D341Med (cell line): ENCODE measurements around the gene OGFOD3.
"Not testable (repeated sequence)": the region's sequence is repeated elsewhere in the genome, so short reads cannot be mapped to it uniquely, and the experiment has no call there.

Source experiments
- DNase-seq: peaks from one replicate; pipeline ENCODE4 v3.0.0; 2012; ENCODE audit warnings: low spot score

OGFOD3 gene

DNA sequence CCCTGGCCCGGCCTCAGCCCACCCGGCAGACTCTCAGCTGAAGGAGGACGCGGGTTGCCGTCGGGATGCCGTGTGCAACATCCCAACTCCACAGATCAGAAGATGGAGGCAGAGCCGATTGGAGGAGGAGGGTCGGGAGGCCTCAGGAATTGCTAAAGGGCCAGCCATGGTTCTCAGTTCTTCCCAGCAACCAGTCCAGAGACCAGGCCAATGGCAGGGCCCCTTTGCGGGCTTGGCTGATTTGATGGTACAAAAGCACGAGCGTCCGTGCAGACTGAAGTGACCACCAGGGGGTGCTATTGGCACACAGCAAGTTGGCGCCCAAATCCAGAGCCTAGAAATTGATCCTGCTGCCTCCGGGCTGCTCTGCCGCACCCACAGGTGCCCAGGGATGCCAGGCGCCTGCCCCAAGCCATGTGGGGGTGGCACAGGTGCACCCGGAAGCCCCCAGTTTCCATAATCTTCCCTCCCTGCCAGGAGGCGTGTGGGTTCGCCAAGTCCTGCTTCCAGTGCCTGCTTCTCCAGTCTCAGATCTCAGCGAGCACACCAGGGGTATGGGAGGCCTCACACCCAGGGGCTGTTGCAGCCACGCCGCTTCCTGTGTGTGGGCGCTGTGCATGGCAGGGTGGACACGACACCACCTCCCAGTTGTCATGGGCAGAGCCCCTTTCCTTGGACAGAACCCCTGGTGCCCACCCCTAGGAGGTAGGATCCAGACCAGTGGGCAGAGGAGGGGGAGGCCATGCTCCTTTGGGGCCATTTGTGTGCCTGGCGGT lies 66.5 kb downstream of the OGFOD3 start:
- peak; percentile 95 for DNase-seq

DNA sequence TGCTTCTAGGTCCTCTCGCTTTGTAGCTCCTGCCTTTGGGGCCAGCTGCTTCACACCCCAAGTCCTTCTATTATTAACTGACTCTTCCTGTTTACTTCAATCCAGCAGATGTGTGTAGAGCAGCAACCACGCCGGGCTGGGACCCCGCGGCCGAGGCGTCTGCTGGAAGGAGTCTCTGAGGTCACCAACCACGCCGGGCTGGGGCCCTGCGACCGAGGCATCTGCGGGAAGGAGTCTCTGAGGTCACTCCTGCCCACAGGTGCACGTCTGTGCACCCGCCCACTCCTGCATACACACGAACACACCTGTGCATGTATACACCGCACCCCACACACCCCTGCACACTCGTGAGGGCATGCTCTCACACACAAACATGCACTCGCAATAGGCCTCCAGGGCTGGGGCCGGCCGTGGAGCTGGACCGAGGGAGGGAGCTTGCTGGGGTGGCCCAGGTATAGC lies 67.1 kb downstream of the OGFOD3 start:
- DNase-seq: no peak

DNA sequence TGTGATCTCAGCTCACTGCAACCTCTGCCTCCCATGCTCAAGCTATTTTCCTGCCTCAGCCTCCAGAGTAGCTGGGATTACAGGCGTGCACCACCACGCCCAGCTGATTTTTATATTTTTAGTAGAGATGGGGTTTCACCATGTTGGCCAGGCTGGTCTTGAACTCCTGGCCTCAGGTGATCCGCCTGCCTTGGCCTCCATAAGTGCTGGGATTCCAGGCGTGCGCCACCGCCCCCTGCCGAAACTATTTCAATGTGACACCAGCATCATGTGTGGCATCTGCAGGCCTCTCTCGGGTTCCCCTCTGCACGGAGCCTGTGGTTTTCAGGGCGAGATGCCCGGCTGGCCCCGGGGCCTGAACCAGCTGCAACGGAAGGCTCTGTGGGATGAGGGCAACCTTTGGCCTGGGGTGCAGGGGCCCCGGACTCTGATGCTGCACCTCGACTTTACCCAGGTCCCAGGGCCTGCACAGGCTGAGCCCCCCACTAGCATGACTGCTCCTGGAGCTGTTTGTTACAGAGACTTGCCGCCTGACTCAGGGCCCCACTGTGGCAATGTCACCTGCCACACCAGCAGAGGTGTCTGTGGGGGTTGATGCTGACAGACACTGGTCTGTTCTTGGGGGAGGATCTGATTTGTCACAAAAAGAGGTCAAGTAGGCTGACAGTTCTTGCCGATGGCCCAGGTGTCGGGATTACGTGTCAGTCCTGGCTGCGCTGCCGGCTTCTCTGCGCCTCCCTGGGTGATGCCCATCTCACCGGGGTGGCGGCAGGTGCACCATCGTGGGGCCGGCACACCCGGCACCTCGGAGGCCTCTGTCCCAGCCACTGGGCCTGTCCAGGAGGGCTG lies 68.0 kb downstream of the OGFOD3 start:
- no peak for DNase-seq

DNA sequence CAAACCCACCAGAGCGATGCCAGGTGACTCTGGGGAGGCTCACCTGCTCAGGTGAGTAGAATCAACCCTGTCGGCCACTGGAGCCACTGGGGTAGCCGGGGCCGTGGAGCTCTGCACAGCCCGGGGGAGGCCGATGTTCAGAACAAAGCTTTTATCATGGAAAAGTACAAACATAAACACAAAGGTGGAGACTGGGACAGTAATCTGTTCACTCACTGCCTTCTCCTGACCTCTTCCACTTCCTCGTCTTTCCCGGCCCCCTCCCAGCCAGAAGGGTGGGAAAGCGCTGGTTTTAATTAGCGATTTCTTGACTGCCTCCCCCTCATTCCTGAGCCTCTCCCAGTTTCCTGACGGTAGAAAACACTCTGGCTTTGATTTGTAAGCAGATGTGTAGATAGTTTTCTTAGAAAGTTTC lies 69.1 kb downstream of the OGFOD3 start:
- no peak for DNase-seq

DNA sequence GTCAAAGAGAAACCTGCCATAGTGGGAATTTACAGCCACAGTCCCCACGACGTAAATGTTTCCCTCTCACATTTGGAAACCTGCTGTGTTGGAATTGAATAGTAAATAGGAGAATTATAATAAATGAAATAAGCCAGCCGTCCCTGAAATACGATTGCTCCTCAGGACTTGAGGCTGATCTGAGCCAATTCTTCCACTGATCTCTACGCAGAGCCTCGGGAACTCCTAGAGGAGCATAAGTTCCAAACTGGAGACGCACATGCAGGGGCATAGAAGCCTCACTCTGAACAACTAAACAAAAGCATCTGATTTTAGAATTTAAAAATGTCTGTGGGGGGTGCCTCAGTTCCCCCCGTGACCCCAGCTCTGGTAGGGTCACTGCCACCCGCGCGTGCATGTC lies 69.5 kb downstream of the OGFOD3 start:
- DNase-seq: no peak

DNA sequence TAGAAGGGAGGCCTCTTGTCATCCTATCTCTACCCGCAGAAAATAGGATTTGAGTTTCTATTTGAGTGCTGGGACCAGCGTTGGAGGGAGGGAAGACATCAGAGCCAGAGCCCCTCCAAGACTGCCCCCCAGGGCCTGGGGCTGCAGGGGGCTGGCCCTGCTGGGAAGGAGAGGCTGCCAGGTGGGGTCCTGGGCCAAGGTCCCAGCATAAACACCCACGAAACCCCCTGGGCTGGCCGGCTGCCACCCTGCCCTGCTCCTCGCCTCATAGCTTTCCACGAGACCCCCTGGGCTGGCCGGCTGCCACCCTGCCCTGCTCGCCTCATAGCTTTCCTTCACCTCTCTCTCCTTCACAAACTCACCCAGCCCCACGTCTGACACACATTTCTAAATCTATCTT lies 70.0 kb downstream of the OGFOD3 start:
- no peak for DNase-seq

DNA sequence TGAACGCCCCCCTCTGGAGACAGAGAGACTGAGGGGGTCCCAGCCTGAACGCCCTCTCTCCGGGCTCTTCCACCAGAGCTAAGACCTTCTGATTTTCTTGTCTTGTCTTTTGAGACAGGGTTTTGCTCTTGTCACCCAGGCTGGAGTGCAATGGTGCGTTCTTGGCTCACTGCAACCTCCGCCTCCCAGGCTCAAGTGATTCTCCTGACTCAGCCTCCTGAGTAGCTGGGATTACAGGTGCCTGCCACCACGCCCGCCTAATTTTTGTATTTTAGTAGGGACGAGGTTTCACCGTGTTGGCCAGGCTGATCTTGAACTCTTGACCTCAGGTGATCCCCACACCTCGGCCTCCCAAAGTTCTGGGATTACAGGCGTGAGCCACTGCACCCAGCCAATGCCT lies 70.4 kb downstream of the OGFOD3 start:
- not testable (repeated sequence) for DNase-seq

DNA sequence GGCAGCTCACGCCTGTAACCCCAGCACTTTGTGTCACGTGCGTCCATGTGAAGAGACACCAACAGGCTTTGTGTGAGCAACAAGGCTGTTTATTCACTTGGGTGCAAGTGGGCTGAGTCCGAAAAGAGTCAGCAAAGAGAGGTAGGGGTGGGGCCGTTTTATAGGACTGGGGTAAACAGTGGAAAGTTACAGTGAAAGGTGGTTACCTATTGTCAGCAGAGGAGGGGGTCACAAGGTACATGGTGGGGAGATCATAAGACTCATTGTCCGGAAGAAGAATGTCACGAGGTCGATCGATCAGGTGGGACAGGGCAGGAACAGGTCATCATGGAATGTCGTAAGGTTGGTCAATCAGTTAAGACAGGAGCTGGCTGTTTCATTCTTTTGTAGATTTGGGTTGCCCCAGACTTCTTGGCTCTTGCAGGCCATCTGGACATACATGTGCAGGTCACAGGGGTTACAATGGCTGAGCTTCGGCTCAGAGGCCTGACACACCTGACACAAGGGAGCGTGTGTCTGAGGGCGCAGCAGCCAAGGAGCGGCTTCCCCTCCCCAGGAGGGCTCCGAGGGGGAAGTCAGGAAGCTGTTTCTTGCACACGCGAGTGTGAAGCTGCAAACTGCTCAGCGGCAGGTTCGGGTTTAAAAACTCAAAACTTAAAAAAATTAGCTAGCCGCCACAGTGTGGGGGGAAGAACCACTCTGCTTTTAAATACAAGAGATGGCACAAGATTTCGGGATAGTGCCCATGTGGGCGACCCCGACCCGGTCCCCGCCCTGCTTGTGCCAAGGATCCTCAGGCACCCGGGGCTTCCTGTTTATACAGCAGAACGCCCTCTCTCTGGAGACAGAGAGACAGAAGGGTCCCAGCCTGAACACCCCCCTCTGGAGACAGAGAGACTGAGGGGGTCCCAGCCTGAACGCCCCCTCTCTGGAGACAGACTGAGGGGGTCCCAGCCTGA lies 71.8 kb downstream of the OGFOD3 start:
- DNase-seq: no peak

DNA sequence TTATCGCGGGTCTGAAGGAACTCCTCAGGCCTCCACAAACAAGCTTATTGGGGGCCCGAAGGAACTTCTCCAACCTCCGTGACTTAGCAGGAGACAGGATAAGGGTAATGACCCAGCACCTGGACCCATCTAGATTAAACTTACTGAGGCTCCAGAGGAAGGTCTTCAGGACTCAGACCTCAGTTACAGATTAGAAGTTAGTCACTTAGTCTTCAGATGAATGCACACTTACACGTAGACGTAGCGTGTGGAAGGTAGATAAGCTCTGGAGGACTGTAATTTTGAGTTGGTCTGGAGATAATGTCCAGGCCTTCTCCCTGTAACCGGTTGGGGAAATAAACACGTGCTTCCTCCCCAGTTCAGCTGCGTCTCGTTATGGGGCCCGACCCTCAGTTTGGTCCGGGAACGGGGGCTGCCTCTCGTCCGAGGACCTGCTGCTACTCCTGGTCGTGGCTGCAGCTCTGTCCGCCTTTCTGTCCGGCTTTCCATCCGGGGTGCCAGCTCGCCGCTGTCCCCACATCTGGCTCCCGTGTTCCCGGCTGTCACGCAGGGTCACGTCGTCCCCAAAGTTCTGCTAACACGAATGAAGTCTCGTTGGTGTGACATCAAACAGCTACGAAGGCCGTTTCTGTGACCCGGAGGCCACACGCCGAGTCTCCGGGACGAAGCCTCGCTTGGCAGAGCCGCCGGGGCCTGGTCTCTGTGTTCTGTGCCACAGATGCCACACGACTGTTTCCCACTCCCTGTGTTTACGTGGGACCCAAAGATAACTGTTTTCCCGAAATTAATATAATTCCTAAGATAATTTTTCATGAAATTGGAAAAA lies 73.0 kb downstream of the OGFOD3 start:
- DNase-seq: no peak

DNA sequence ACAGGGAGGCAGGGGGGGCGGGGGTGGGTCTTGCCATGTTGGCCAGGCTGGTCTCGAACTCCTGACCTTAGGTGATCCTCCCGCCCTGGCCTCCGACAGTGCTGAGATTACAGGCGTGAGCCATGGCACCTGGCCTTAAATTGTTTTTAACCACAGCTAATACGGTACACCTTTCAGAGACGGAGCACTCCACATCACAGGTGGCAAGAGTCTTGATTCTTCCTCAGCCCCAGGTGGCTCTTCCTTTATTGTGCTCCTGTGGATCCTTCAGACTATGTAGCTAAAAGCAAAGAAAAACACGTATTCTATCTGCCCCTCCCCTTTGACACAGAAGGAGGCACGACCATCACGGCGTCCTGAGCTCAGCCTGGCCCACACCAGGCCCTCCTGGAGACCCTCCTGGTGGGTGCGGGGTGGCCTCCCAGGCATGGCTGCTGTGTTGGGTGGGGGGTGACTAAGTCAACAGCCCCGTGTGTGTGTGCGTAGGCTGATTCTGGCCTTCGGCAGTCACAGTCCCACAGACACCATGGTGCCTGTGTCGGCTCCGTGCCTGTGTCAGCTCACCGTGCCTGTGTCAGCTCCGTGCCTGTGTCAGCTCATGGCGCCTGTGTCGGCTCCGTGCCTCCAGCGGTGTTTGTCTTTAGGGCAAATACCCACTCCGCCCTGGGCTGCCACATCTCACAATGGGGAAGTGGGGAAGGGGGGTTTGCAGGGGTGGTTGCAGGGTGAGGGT lies 74.0 kb downstream of the OGFOD3 start:
- no peak for DNase-seq

DNA sequence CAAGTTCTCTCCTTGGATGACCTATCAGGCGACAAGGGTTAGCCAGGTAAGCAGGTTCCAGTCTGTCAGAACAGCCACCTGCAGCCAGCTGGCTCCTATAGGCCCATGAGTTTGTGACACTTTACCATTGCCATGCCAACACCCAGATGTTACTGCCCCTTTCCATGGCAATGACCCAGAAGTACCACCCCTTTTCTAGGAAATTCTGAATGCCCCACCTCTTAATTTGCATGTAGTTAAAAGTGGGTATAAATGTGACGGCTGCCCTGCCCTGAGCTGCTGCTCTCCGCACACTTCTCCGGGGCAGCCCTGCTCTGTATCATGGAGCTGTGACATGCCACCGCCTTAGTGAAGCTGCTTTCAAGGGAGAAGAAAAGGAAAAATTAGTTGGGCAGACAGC lies 74.8 kb downstream of the OGFOD3 start:
- DNase-seq: no peak

DNA sequence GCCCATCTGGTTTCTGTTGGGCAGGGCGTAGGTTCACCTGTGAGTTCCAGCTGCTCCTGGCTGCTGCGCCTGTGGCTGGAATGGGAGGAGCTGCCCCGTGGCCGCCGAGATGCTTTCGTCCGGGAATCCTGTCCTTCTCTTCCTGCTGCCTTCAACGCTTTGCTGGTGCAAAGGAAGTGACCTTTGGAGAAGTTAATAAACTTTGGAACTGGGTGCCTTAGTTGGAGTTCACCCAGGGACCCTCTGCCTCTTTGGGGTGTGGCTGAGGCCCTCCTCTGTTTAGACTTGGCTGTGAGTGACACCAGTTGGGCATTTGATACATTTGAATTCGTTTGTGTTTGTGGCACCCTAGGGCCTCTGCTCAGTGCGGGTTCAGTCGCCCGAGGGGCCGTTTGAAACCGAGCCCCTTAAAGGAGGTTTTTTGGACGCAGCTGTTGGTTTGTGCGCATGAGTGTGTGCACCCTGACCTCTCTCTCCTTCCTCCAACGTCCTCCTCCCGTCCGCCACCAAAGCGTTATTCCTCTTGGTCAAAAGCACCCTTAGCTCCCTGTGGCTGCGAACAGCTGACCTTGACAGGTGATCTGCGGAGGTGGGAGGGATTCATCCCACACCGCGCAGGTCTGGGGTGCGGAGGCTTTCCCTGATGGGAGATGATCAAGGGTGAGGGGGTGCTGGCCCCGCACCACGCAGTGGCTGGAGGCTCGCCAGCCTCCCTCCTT lies 75.9 kb downstream of the OGFOD3 start:
- no peak for DNase-seq

DNA sequence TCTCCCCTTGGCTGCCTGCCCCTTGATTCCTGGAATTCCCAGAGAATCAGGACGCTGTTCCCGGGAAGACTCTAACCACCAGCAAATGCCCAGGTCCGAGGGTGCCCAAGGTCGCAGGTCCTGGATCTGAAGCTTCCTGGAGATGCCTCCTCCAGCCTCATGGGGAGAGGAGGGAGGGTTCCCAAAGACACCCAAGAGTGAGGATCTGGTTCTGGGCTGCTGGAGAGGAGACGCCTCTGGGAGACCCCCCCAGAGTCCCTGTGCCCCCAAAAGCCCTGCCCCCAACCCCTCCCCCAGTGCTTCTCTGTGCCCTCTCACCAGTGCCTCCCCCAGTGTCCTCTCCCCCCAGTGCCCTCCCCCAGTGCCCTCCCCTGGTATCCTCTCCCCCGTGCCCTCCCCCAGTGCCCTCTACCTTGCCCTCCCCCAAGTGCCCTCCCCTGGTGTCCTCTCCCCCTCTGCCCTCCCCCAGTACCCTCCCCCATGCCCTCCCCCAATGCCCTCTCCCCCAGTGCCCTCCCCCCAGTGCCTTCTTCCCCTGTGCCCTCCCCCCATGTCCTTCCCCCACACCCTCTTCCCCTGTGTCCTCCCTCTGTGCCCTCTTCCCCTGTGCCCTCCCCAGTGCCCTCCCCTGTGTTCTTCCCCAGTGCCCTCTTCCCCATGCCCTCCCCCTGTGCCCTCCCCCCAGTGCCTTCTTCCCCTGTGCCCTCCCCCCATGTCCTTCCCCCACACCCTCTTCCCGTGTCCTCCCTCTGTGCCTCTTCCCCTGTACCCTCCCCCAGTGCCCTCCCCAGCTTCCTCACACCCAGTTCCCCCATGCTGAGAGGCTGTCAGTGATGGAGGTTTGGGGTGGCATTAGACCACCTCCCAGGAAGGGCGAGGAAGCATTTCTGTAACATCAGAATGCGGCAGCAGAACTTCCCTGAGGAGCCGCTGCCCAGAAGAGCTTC lies 78.5 kb downstream of the OGFOD3 start:
- DNase-seq: no peak
